Neural cell (in vitro differentiated cells): Measurements from ENCODE around the gene CFAP99. TPM values are rescaled to one million over a fixed set of nuclear protein-coding genes. Genes with fewer than 3 reads are reported as not detected.

ENCODE experiments used
- H2AFZ ChIP-seq: fragments of 200-600, 300-800 bp; sonication (generic), shearing (Covaris generic); 2 replicates; pipeline ENCODE4 v1.6.0; 2014; ENCODE audit warnings: low read depth, mild to moderate bottlenecking, antibody characterized with exemption, low read length, moderate library complexity
- H3F3A ChIP-seq: fragments of 200-600 bp; shearing (Covaris generic); 2 replicates; pipeline ENCODE4 v1.6.1; 2016; ENCODE audit warnings: mild to moderate bottlenecking, moderate library complexity, mixed read lengths, antibody characterized with exemption, low read length; ENCODE audit not compliant: insufficient read depth, poor library complexity, severe bottlenecking
- H3K27ac ChIP-seq: fragments of 200-600, 300-800 bp; sonication (generic), shearing (Covaris generic); 2 replicates; pipeline ENCODE4 v1.5.1; 2014; ENCODE audit warnings: mild to moderate bottlenecking, low read length, moderate library complexity
- H3K27me3 ChIP-seq: fragments of 300-800, 200-600 bp; sonication (generic), shearing (Covaris generic); 2 replicates; pipeline ENCODE4 v1.6.0; 2014; ENCODE audit warnings: mild to moderate bottlenecking, low read depth, low read length, moderate library complexity; ENCODE audit not compliant: insufficient read depth
- H3K36me3 ChIP-seq: fragments of 300-800, 200-600 bp; sonication (generic), shearing (Covaris generic); 2 replicates; pipeline ENCODE4 v1.5.1; 2014; ENCODE audit warnings: mild to moderate bottlenecking, antibody characterized with exemption, low read length, moderate library complexity; ENCODE audit not compliant: insufficient read depth
- H3K4me2 ChIP-seq: fragments of 300-800, 200-600 bp; sonication (generic), shearing (Covaris generic); 2 replicates; pipeline ENCODE4 v1.6.0; 2014; ENCODE audit warnings: mild to moderate bottlenecking, low read length
- H3K4me3 ChIP-seq: fragments of 300-800, 200-600 bp; sonication (generic), shearing (Covaris generic); 2 replicates; pipeline ENCODE4 v1.5.1; 2014; ENCODE audit warnings: mild to moderate bottlenecking, low read length, moderate library complexity
- H3K79me2 ChIP-seq: fragments of 200-600 bp; shearing (Covaris generic); replicated peaks from 2 replicates; pipeline ENCODE4 v1.6.0; 2014; ENCODE audit warnings: mild to moderate bottlenecking, low read length, moderate library complexity; ENCODE audit not compliant: insufficient read depth
- H3K9ac ChIP-seq: fragments of 300-800, 200-600 bp; sonication (generic), shearing (Covaris generic); 2 replicates; pipeline ENCODE4 v1.6.1; 2016; ENCODE audit warnings: mild to moderate bottlenecking, low read length, mixed read lengths
- H3K9me2 ChIP-seq: fragments of 200-600 bp; shearing (Covaris generic); 2 replicates; pipeline ENCODE4 v1.6.1; 2016; ENCODE audit warnings: mild to moderate bottlenecking, low read length, mixed read lengths; ENCODE audit not compliant: insufficient read depth
- H3K9me3 ChIP-seq: fragments of 200-600, 300-800 bp; sonication (generic), shearing (Covaris generic); 2 replicates; pipeline ENCODE4 v1.6.1; 2016; ENCODE audit warnings: mild to moderate bottlenecking, mixed run types, low read length, moderate library complexity, mixed read lengths
- H4K20me1 ChIP-seq: fragments of 200-600 bp; shearing (Covaris generic); 2 replicates; pipeline ENCODE4 v1.6.1; 2016; ENCODE audit warnings: mild to moderate bottlenecking, mixed run types; ENCODE audit not compliant: insufficient read depth
- EP300 ChIP-seq: fragments of 450-650 bp; conservative IDR thresholded peaks from 2 replicates; pipeline ENCODE4 v1.6.1; 2014; ENCODE audit warnings: antibody characterized with exemption, mild to moderate bottlenecking, moderate library complexity; ENCODE audit not compliant: poor library complexity, severe bottlenecking
- EZH2 ChIP-seq: fragments of 200-600, 300-800 bp; shearing (Covaris generic), sonication (generic); IDR thresholded peaks from 2 replicates; pipeline ENCODE4 v1.6.1; 2014; ENCODE audit warnings: antibody characterized with exemption, low read length, borderline replicate concordance, mild to moderate bottlenecking; ENCODE audit not compliant: insufficient read depth, poor library complexity, severe bottlenecking
- MXI1 ChIP-seq: fragments of 450-650 bp; conservative IDR thresholded peaks from 2 replicates; pipeline ENCODE4 v1.6.1; 2014; ENCODE audit warnings: antibody characterized with exemption, mild to moderate bottlenecking; ENCODE audit not compliant: poor library complexity, severe bottlenecking
- POLR2AphosphoS5 ChIP-seq: IDR thresholded peaks from 2 replicates; pipeline ENCODE4 v1.6.1; 2012
- RAD21 ChIP-seq: fragments of 450-650 bp; conservative IDR thresholded peaks from 2 replicates; pipeline ENCODE4 v1.6.1; 2014; ENCODE audit warnings: antibody characterized with exemption, mild to moderate bottlenecking, moderate library complexity
- SMC3 ChIP-seq: fragments of 450-650 bp; conservative IDR thresholded peaks from 2 replicates; pipeline ENCODE4 v1.6.1; 2014; ENCODE audit warnings: antibody characterized with exemption, mild to moderate bottlenecking, moderate library complexity; ENCODE audit not compliant: poor library complexity
- TAF1 ChIP-seq: IDR thresholded peaks from 2 replicates; pipeline ENCODE4 v1.6.1; 2012; ENCODE audit warnings: low read depth
- polyA plus RNA-seq: library from polyadenylated mRNA; depleted of rRNA; stranded (reverse); fragments of >200 nt; gene quantifications from 2 replicates; pipeline ENCODE4 v1.2.3, GENCODE V29; 2014
- TF ChIP-seq, protein P1 (sequence below): fragments of 450-650 bp; IDR thresholded peaks from 2 replicates; pipeline ENCODE4 v1.5.1; 2014; ENCODE audit warnings: antibody characterized with exemption, mild to moderate bottlenecking, moderate library complexity; ENCODE audit not compliant: poor library complexity, severe bottlenecking
- TF ChIP-seq, protein P2 (sequence below): IDR thresholded peaks from 2 replicates; pipeline ENCODE4 v1.6.1; 2012; ENCODE audit warnings: borderline replicate concordance

CFAP99 gene
- polyA plus RNA-seq, 1 donor from 2014 or later = not detected

DNA sequence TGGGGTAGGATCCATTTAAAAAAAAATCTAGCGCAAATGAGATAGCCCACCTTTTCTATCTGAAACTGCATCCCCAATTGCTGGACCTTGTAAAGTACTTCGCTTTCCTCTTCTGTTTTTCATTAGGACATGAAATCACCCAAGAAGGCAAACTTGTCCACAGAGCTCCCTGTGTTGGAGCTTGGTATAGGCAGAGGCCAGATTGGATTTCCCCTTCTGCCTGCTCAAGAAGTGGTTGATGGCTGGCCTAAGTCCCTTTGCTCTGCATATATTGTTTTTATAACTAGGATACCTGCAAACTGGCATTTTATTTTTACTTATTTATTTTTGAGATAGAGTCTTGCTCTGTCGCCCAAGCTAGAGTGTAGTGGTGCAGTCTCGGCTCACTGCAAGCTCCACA, 78.6 kb downstream of the CFAP99 start:
- Histone ChIP-seq H4K20me1 (no peaks in the 10 kb centered on the region), H3K36me3 (peaks cover 9% of the 10 kb centered on the region), H3K9me2 (no peaks in the 10 kb centered on the region), H3K27me3 (no peaks in the 10 kb centered on the region), H3K9me3 (no peaks in the 10 kb centered on the region), H2AFZ (no peak overlapping the region), H3K27ac (no peak overlapping the region), H3K4me2 (no peak overlapping the region), H3F3A (no peaks in the 10 kb centered on the region), H3K79me2 (no peaks in the 10 kb centered on the region), H3K4me3 (no peak overlapping the region), H3K9ac (no peak overlapping the region)
- TF ChIP-seq, protein P1, sequence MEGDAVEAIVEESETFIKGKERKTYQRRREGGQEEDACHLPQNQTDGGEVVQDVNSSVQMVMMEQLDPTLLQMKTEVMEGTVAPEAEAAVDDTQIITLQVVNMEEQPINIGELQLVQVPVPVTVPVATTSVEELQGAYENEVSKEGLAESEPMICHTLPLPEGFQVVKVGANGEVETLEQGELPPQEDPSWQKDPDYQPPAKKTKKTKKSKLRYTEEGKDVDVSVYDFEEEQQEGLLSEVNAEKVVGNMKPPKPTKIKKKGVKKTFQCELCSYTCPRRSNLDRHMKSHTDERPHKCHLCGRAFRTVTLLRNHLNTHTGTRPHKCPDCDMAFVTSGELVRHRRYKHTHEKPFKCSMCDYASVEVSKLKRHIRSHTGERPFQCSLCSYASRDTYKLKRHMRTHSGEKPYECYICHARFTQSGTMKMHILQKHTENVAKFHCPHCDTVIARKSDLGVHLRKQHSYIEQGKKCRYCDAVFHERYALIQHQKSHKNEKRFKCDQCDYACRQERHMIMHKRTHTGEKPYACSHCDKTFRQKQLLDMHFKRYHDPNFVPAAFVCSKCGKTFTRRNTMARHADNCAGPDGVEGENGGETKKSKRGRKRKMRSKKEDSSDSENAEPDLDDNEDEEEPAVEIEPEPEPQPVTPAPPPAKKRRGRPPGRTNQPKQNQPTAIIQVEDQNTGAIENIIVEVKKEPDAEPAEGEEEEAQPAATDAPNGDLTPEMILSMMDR = no peak
- TF ChIP-seq, protein P2, sequence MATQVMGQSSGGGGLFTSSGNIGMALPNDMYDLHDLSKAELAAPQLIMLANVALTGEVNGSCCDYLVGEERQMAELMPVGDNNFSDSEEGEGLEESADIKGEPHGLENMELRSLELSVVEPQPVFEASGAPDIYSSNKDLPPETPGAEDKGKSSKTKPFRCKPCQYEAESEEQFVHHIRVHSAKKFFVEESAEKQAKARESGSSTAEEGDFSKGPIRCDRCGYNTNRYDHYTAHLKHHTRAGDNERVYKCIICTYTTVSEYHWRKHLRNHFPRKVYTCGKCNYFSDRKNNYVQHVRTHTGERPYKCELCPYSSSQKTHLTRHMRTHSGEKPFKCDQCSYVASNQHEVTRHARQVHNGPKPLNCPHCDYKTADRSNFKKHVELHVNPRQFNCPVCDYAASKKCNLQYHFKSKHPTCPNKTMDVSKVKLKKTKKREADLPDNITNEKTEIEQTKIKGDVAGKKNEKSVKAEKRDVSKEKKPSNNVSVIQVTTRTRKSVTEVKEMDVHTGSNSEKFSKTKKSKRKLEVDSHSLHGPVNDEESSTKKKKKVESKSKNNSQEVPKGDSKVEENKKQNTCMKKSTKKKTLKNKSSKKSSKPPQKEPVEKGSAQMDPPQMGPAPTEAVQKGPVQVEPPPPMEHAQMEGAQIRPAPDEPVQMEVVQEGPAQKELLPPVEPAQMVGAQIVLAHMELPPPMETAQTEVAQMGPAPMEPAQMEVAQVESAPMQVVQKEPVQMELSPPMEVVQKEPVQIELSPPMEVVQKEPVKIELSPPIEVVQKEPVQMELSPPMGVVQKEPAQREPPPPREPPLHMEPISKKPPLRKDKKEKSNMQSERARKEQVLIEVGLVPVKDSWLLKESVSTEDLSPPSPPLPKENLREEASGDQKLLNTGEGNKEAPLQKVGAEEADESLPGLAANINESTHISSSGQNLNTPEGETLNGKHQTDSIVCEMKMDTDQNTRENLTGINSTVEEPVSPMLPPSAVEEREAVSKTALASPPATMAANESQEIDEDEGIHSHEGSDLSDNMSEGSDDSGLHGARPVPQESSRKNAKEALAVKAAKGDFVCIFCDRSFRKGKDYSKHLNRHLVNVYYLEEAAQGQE = no peak
- TF ChIP-seq RAD21 (no peak), EP300 (no peak), MXI1 (no peak), SMC3 (no peak), TAF1 (no peak), POLR2AphosphoS5 (no peak), EZH2 (no peak)

DNA sequence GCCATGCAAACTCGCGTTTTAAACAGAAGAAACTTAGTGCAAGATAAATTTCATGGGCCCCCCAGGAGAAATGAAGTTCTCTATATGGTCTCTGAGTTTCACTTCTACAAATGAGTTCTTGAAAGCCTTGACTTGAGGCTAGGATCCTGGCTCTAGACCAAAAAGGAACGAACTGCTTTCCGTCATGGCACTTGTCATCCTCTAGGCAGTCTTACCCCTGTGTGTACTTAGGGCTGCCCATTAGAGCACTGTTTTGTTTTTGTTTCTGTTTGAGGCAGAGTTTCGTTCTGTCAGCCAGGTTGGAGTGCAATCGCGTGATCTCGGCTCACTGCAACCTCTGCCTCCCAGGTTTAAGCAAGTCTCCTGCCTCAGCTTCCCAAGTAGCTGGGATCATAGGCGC, 79.2 kb downstream of the CFAP99 start:
- Histone ChIP-seq H3K9me2 (no peaks in the 10 kb centered on the region), H3K4me3 (no peak overlapping the region), H3F3A (no peaks in the 10 kb centered on the region), H2AFZ (no peak overlapping the region), H3K9ac (no peak overlapping the region), H3K79me2 (no peaks in the 10 kb centered on the region), H4K20me1 (no peaks in the 10 kb centered on the region), H3K27me3 (no peaks in the 10 kb centered on the region), H3K36me3 (peaks cover 9% of the 10 kb centered on the region), H3K4me2 (no peak overlapping the region), H3K27ac (no peak overlapping the region), H3K9me3 (no peaks in the 10 kb centered on the region)
- TF ChIP-seq, protein P2 = no peak
- TF ChIP-seq RAD21 = no peak
- TF ChIP-seq, protein P1 = no peak
- TF ChIP-seq EZH2 = no peak
- TF ChIP-seq POLR2AphosphoS5 = no peak
- TF ChIP-seq SMC3 = no peak
- no peak for TF ChIP-seq MXI1
- no peak for TF ChIP-seq EP300
- TF ChIP-seq TAF1 = no peak
